PC-3 (cell line): ENCODE measurements around the gene COX5A. TPM values are rescaled to one million over a fixed set of nuclear protein-coding genes. Genes with fewer than 3 reads are reported as not detected.

ENCODE experiments used
- ATAC-seq: fragments of 200-7000 bp; cut with Tn5 transposase; 2 replicates; pipeline ENCODE4 v1.9.1; 2020; ENCODE audit warnings: mild to moderate bottlenecking, moderate library complexity
- BruUV-seq: library from RNA; stranded (reverse); fragments of 400-500 nt; replicated peaks from 2 replicates; lab custom pipeline; 2021; lab: Mats Ljungman, UMichigan
- CTCF ChIA-PET: fragments of 300-600 bp; sonication (Branson Sonifier 250); formaldehyde crosslinking; loops from one replicate; lab custom pipeline; 2022; ENCODE audit warnings: antibody characterized with exemption; lab: Charles Lee
- POLR2A ChIA-PET: fragments of 300-600 bp; sonication (Branson Sonifier 250); formaldehyde crosslinking; loops from one replicate; lab custom pipeline; 2022; ENCODE audit warnings: antibody characterized with exemption; ENCODE audit not compliant: unreplicated experiment; lab: Charles Lee
- DNase-seq: peaks from one replicate; pipeline ENCODE4 v3.0.0-alpha.2; 2015
- H2AFZ ChIP-seq: fragments of 300-600 bp; sonication (generic); 2 replicates; pipeline ENCODE4 v1.6.0; 2016; ENCODE audit warnings: antibody characterized with exemption, low read length
- H3F3A ChIP-seq: fragments of 300-600 bp; sonication (generic); one replicate; pipeline ENCODE4 v1.6.0; 2017; ENCODE audit warnings: antibody characterized with exemption, low read length, control low read depth, mild to moderate bottlenecking; ENCODE audit not compliant: unreplicated experiment
- H3K27ac ChIP-seq: fragments of 300-600 bp; sonication (generic); 2 replicates; pipeline ENCODE4 v1.5.1; 2016; ENCODE audit warnings: mild to moderate bottlenecking, low read length
- H3K27me3 ChIP-seq: fragments of 300-600 bp; sonication (generic); 2 replicates; pipeline ENCODE4 v1.6.1; 2016; ENCODE audit warnings: low read length, mixed read lengths
- H3K36me3 ChIP-seq: fragments of 300-600 bp; sonication (generic); 2 replicates; pipeline ENCODE4 v1.6.1; 2016; ENCODE audit warnings: low read depth, mixed run types, low read length, mixed read lengths
- H3K4me1 ChIP-seq: fragments of 300-600 bp; sonication (generic); 2 replicates; pipeline ENCODE4 v1.5.1; 2016; ENCODE audit warnings: low read length; ENCODE audit not compliant: insufficient read depth
- H3K4me2 ChIP-seq: fragments of 300-600 bp; sonication (generic); 2 replicates; pipeline ENCODE4 v1.6.0; 2016; ENCODE audit warnings: low read length
- H3K4me3 ChIP-seq: fragments of 300-600 bp; sonication (generic); 2 replicates; pipeline ENCODE4 v1.5.1; 2016; ENCODE audit warnings: mild to moderate bottlenecking, low read length, mixed read lengths
- H3K79me2 ChIP-seq: fragments of 300-600 bp; sonication (generic); 2 replicates; pipeline ENCODE4 v1.6.1; 2017; ENCODE audit warnings: low read length, mixed read lengths
- H3K9ac ChIP-seq: fragments of 300-600 bp; sonication (generic); 2 replicates; pipeline ENCODE4 v1.6.0; 2016; ENCODE audit warnings: mild to moderate bottlenecking, low read length
- H3K9me2 ChIP-seq: fragments of 300-600 bp; sonication (generic); replicated peaks from 2 replicates; pipeline ENCODE4 v1.6.1; 2016; ENCODE audit warnings: mixed run types, low read length, mixed read lengths
- H3K9me3 ChIP-seq: fragments of 300-600 bp; sonication (generic); 2 replicates; pipeline ENCODE4 v1.6.1; 2016; ENCODE audit warnings: low read length, mixed read lengths
- H4K20me1 ChIP-seq: fragments of 300-600 bp; sonication (generic); 2 replicates; pipeline ENCODE4 v1.6.1; 2016; ENCODE audit warnings: low read length, mixed read lengths
- EZH2 ChIP-seq: fragments of 300-600 bp; sonication (generic); IDR thresholded peaks from one replicate; pipeline ENCODE4 v1.6.1; 2017; ENCODE audit warnings: antibody characterized with exemption, mild to moderate bottlenecking, low read length; ENCODE audit not compliant: unreplicated experiment
- EZH2phosphoT487 ChIP-seq: fragments of 300-600 bp; sonication (generic); IDR thresholded peaks from 2 replicates; pipeline ENCODE4 v1.6.1; 2018; ENCODE audit warnings: mild to moderate bottlenecking, antibody characterized with exemption, low read length, borderline replicate concordance
- intact Hi-C: fragments of 100-400 bp; cut with micrococcal nuclease; formaldehyde crosslinking; loops from 2 replicates; pipeline ENCODE4 v1.9.0; 2023
- total RNA-seq: library from RNA; depleted of rRNA; stranded (reverse); fragments of >200 nt; gene quantifications from 2 replicates; pipeline ENCODE4 v1.2.3, GENCODE V29; 2014
- TF ChIP-seq, protein P1 (sequence below): fragments of 300-600 bp; sonication (generic); conservative IDR thresholded peaks from 2 replicates; pipeline ENCODE4 v1.5.1; 2017; ENCODE audit warnings: antibody characterized with exemption, low read depth, mild to moderate bottlenecking, low read length

COX5A gene
- total RNA-seq, 1 experiment from 2014 or later: 145 TPM

DNA sequence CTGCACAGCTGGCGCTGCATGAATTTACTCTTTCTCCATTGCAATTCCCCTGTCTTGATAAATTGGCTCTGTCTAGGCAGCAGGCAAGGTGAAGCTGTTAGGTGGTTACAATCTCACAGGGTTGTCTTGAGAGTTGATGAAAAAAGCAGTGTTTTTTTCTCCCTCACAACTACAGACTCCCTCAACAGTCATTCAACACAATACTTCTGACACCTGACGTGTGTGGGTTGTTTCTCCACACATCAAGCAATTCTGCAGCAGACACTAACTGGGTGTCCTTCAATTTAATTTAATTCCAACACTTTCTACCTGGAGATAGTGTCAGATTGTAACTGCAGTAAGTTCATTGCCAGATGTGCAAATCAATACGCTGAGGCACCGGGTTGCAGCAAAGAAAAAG, 59.6 kb downstream of the COX5A start:
- H3K4me2 ChIP-seq: no peak overlapping the region
- H3K9me2 ChIP-seq: no peaks in the 10 kb centered on the region
- no peak for DNase-seq
- ChIA-PET CTCF (no interaction called here), POLR2A (no interaction called here)
- no peaks in the 10 kb centered on the region for H4K20me1 ChIP-seq
- no peaks in the 10 kb centered on the region for H3K9me3 ChIP-seq
- no peak overlapping the region for H3K4me3 ChIP-seq
- peaks cover 5% of the 10 kb centered on the region; the same call in 1 of the 2 replicates for H3K4me1 ChIP-seq
- no peaks in the 10 kb centered on the region for H3K27me3 ChIP-seq
- intact Hi-C loops: no loop called here
- no peak overlapping the region for H2AFZ ChIP-seq
- no peak overlapping the region for H3K27ac ChIP-seq
- TF ChIP-seq EZH2phosphoT487: no peak
- no peak for TF ChIP-seq EZH2
- TF ChIP-seq, protein P1, sequence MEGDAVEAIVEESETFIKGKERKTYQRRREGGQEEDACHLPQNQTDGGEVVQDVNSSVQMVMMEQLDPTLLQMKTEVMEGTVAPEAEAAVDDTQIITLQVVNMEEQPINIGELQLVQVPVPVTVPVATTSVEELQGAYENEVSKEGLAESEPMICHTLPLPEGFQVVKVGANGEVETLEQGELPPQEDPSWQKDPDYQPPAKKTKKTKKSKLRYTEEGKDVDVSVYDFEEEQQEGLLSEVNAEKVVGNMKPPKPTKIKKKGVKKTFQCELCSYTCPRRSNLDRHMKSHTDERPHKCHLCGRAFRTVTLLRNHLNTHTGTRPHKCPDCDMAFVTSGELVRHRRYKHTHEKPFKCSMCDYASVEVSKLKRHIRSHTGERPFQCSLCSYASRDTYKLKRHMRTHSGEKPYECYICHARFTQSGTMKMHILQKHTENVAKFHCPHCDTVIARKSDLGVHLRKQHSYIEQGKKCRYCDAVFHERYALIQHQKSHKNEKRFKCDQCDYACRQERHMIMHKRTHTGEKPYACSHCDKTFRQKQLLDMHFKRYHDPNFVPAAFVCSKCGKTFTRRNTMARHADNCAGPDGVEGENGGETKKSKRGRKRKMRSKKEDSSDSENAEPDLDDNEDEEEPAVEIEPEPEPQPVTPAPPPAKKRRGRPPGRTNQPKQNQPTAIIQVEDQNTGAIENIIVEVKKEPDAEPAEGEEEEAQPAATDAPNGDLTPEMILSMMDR: no peak
- H3K9ac ChIP-seq: no peak overlapping the region
- H3F3A ChIP-seq: no peaks in the 10 kb centered on the region
- H3K36me3 ChIP-seq: no peaks in the 10 kb centered on the region
- no TSS peak for BruUV-seq
- ATAC-seq: no peak
- H3K79me2 ChIP-seq: no peaks in the 10 kb centered on the region

DNA sequence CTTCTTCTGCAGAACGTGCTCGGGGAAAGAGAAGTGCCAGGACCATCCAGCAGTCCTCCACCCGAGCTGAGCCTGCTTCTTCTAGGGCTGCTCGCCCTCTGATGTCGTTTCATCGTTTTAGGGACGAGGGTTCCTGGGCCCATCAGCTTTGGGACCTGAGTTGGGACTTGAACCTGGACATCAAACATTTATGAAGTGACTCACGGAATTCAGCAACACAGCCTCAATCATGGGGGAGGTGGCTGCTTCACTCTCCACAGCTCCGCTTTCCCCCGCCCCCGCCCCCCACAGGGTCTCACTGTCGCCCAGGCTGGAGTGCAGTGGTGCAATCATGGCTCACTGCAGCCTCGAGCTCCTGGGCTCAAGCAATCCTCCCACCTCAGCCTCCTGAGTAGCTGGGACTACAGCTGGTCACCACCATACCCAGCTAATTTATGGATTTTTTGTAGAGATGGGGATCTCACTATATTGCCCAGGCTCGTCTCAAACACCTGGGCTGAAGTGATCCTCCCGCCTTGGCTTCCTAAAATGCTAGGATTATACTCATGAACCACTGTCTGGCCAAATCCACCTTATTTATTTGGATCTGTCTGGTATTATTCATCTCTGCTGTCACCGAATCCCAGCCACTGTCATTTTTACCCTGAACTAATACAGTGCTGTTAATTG, 64.0 kb downstream of the COX5A start:
- no peaks in the 10 kb centered on the region for H3K27me3 ChIP-seq
- peak overlapping the region; percentile 93 for H3K9ac ChIP-seq
- TF ChIP-seq EZH2: no peak
- H3K9me3 ChIP-seq: no peaks in the 10 kb centered on the region
- H3K27ac ChIP-seq: no peak overlapping the region
- no peaks in the 10 kb centered on the region for H3F3A ChIP-seq
- H2AFZ ChIP-seq: peak overlapping the region; percentile 95
- H3K9me2 ChIP-seq: no peaks in the 10 kb centered on the region
- intact Hi-C loops: no loop called here
- H3K4me2 ChIP-seq: peak overlapping the region; percentile 99
- H3K4me1 ChIP-seq: peaks cover 11% of the 10 kb centered on the region; the same call in 1 of the 2 replicates
- CTCF ChIA-PET: no interaction called here
- DNase-seq: no peak
- peak; percentile 18; the same call in 1 of the 2 replicates for ATAC-seq
- peaks cover 39% of the 10 kb centered on the region for H3K79me2 ChIP-seq
- H4K20me1 ChIP-seq: peaks cover 10% of the 10 kb centered on the region; the same call in 1 of the 2 replicates
- no peaks in the 10 kb centered on the region for H3K36me3 ChIP-seq
- POLR2A ChIA-PET: interaction anchor here (0.5 kb wide), 1 partner anchor 222 kb away, joined by 3 read pairs; no protein-coding TSS in a partner anchor
- no TSS peak for BruUV-seq
- peak overlapping the region; percentile 99 for H3K4me3 ChIP-seq

DNA sequence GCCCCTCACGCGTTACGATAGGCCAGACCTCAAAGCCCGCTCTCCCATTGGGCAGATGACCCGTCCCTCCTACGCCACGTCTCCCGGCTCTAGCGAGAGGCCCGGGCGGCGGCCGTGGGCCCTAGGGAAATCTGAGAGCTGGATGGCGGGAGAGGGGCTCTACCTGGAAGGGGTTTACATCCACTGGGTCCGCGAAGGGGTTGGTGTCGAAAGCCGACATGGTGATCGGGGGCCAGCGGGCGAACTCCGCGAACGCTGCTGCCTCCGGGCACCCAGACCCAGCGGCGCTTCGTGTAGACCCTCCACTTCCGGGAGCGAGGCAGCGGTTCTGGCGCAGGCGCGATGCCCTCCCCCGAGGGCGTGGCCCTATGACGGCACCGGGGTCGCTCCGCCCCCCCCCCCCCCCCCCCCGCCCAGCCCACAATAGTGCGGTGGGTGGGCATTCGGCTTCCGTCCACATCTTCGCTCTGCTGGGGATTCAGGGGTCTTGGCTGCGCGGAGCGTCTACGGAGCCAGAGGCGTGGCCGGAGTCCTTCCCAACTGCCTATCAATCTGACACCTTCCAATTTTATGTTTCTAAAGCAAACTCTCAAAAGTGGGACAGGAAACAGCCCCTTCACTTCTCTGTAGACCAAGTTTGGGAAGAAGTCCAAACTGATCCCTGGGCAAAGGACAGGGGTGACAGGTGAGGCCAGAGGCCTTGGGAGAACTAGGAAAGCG, 64.7 kb downstream of the COX5A start, which contains the start of gene SCAMP2:
TSS of gene SCAMP2 (minus strand) at position 330 of the 720 bp plus-strand sequence. CDS start at position 220, 110 bp downstream.
- Histone ChIP-seq H3K4me3 (peak within 1 kb of the TSS; percentile 99), H3K9me2 (no peaks in the 10 kb centered on the region), H2AFZ (peak within 1 kb of the TSS; percentile 95), H3K27ac (peak within 1 kb of the TSS; percentile 55), H3K4me1 (peaks cover 11% of the 10 kb centered on the region; the same call in 1 of the 2 replicates), H3K9me3 (no peaks in the 10 kb centered on the region), H3K79me2 (peaks cover 46% of the 10 kb centered on the region), H3F3A (no peaks in the 10 kb centered on the region), H3K9ac (peak within 1 kb of the TSS; percentile 93), H4K20me1 (peaks cover 10% of the 10 kb centered on the region; the same call in 1 of the 2 replicates), H3K36me3 (no peaks in the 10 kb centered on the region), H3K27me3 (no peaks in the 10 kb centered on the region), H3K4me2 (peak within 1 kb of the TSS; percentile 100)
- BruUV-seq: TSS peak; percentile 67
- DNase-seq (peak; percentile 92), ATAC-seq (peak; percentile 99)
- TF ChIP-seq EZH2phosphoT487 (no peak), EZH2 (no peak)
- TF ChIP-seq, protein P1: no peak
- intact Hi-C loops: no loop called here
- ChIA-PET CTCF (interaction anchor here (0.5 kb wide), 1 partner anchor 102 kb away, joined by 3 read pairs; no protein-coding TSS in a partner anchor), POLR2A (no interaction called here)
